Islet of Langerhans (tissue), 1 donor: ENCODE measurements around the gene JPT1.
"Not testable (repeated sequence)": the region's sequence is repeated elsewhere in the genome, so short reads cannot be mapped to it uniquely, and the experiment has no call there.

Experiments
- FAIRE-seq: peaks from one replicate; lab custom pipeline; 2011; peaks lifted over from hg19 to GRCh38; lab: Jason Lieb, UNC

JPT1 gene, protein sequence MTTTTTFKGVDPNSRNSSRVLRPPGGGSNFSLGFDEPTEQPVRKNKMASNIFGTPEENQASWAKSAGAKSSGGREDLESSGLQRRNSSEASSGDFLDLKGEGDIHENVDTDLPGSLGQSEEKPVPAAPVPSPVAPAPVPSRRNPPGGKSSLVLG

DNA sequence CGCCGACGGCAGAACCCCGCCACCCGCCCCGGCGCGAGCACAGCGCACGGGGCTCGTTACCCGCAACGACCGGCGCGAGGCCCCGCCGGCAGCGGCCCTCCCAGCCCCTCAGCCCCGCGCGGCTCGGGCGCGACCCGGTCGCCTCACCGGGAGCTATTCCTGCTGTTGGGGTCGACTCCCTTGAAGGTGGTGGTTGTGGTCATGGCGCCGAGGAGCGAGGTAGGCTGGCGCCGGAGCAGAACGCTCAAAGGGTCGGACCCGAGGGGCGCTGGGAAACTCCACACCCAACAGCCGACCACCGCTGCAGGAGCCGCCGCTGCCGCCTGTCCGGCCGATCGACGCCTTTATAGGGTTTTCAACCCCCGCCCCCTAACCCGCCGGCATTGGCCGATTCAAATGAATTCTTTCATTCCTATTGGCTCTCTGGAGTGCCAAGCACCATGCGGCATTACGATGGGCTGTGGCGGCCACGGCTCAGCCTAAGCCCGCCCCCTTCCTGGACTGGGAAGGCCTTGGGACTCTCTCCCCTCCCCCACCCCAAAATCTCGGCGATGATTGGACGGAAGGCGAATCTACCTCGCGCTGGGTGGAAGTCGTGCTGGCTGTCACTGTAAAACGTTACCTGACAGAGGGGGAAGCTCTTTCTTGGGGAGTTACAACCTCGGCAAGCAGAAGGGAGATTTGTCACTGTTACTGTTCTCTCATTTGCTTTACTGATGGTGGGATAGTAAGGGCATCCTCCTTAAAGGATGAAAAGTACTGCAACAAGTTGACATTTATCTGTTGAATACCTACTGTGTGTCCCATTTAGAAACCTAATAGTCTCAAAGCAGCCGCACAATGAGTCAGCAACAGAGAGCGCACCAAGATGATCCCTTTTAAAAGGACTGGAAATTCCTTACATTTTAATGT, at the start of gene JPT1:
TSS of gene JPT1 (minus strand) at position 318 of the 912 bp plus-strand sequence. CDS start at position 203, 115 bp downstream.
- FAIRE-seq: no peak

DNA sequence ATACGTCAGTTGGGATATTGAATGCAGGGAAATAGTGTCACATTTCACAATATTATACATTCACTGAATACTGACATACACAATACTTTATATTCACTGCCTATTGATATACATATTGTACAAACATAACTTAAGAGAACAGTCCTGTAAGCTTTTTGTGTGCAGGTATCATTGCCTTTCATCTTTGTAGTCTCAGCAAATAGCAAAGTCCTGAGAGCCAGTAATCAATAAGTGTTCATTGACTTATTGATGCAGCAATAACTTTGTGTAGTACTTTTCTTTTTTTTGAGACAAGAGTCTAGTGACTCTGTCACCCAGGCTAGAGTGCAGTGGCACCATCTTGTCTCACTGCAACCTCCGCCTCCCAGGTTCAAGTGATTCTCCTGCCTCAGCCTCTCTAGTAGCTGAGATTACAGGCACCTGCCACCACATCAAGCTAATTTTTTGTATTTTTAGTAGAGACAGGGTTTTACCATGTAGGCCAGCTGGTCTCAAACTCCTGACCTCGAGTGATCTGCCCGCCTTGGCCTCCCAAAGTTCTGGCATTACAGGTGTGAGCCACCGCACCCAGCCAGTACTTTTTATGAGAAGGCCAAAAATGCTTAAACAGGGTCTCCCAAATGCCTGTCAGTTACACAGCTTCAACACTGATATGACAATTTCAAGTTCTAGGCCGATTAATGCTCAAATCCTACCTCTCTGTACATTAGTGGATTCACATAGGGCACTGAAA, 45.7 kb upstream of the JPT1 start:
- FAIRE-seq: no peak

DNA sequence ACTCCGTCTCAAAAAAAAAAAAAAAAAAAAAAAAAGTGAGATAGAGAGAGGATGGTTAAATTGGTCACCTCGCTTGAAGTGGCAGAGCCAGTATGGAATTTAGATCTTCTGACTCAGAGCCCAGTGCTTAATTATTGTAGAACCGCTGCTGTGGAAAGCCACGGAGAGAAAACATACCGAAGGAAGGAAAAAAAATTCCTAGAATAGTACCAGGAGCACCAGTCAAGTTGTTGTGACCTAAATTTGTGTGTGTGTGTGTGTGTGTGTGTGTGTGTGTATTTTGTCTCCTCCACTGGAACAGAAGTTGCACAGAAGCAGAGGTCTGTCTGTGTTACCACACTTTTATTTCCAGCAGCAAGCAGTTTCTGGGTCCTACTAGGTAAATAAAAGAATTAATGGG, 40.6 kb upstream of the JPT1 start:
- FAIRE-seq: no peak

DNA sequence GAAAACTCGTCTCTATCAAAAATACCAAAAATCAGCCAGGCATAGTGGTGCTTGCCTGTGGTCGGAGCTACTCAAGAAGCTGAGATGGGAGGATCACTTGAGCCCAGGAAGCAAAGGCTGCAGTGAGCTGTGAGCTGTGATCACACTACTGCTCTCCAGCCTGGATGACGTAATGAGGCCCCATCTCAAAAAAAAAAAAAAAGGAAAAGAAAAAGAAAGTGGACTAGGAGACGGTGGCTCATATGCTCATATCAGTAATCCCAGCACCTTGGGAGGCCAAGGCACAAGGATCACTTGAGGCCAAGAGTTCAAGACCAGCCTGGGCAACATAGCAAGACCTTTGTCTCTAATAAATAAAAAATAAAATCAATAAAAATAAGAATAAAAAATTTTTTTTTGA, 37.3 kb upstream of the JPT1 start:
- no peak for FAIRE-seq

DNA sequence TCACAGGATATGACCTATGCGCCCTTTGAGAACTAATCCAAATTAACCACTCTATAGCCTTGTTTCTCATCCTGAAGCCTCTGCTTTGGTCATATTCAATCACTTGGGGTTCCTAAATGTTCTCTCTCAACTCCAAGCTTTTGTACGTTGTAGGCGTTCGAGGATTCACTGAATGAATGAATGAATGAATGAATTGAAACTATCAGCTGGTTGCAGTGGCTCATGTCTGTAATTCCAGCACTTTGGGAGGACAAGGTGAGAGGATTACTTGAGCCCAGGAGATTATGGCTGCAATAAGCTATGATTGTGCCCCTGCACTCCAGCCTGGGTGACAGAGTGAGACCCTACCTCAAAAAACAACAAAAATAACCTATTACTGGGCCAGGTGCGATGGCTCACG, 34.3 kb upstream of the JPT1 start:
- no peak for FAIRE-seq

DNA sequence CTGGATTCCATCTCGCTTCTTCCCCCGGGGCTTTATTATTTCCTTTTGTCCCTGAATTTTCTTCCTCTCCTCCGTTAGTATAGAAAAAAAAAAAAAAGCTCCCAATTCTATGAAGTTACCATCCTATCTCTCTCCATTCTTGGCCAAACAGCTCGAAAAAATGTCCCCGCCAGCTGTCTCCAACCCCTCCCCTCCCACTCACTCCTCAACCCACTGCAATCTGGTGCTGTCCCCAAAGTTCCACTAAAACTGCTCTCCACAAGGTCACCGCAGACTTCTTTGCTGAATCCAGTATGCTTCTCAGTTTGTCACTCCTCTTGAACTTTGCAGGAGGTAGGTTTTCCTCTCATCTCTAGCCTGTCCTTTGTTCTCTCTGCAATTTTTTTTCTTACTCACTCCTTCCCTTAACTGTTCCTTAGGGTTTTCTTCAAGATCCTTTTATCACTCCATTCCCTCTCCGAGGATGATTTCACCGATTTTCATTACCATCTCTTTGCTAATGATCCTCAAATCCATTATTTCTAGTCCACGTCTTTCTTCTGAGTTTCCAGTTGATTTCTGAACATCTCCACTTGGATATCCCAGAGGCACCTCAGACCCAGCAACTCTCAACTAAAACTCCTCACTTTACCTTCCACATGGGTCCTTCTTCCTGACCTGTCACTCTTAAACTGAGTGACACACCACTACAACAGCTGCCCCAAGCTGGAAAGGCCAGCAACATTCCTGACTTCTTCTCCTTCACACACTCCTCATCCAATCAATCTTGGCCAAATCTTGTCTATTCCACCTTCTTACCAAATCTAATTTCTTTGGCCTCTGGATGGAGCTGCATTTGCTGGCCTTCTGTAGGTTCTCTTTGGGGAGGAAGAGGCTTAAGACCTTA, 29.9 kb upstream of the JPT1 start:
- FAIRE-seq: no peak

DNA sequence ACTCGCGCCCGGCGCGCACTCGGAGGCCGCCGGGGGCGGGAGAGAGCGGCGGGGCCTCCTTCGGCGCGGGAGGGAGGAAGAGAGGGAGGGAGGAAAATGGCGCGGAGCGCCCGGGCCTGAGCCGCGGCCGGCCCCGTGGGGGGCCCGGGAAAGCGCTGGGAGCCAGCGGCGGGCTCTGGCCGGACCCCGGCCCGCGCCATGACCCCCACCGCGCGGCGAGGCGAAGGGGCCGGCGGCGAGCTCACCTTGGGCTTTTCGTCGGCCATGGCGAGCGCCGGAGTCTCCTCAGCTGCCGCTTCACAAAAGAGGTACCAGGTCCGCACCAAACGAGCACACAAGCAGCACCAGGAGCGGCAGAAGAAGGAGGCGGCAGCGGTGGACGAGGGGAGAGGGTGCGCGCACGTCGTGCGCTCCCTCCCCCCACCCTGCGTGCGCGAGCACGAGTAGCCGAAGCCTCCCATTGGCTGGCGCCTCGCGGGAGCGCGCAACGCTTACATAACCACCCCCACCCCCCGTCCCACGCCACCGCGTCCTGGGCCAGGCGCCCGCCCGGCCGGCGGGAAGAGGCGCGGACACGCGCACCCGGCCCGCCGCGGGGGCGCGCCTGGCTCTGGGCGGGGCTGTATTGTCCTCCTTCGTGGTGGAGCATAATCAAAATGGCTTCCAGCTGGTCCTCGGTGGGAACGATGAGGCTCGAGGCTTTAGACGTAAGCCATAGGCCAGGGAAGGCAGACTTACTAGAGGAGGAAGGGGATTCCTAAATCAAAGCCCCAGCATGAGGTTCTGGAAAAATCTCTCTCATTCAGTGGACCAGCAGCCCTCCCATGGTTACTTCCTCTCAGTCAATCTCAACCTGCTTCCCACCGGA, 28.5 kb upstream of the JPT1 start, which contains the start of gene SUMO2:
TSS of gene SUMO2 (minus strand) at position 391 of the 868 bp plus-strand sequence. CDS start at position 266, 125 bp downstream.
- no peak for FAIRE-seq

DNA sequence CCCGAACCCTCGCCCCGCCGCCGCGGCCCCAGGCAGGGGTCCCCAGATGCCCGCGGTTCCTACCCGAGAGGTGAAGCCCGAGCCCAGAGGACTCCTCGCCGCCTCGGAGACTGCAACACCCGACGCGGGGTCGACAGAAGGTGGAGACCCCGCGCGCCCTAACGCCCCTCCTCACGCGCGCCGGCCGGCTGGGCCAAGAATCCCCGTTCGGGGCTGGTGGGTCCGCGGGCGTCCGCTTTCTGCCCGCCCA, 27.9 kb upstream of the JPT1 start:
- FAIRE-seq: no peak

DNA sequence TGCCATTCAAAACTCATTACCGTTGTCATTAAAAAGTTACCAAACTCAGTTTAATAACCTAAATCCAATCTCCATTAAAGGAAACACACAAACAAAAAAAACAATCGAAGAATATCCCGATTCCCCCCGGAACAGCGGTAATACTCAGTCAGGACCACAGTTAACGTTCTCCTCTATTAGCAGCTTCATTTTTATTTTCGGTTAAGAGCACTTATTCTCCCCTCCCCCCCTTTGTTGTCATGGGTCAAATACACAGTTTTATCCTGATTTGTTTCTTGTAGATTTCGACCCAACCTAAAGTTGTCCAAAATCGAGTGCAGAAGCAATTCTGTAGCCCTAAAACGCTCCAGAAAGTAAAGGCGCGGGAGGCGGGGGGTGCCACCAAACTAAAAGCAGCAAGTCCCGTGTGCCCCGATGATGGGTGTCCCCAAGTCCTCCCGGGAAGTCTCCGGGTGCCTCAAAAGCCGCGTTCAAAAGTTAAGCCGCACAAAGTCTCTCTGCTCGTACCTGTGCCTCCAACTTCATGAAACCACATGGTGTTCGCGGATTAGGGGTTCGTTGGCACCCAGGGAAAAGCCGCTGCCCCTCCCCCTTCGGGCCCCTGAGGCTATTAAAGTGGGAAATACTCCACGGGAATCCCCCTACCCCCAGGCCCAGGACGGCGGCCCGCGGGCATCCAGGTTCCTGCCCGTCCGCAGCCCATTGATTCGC, 27.5 kb upstream of the JPT1 start:
- no peak for FAIRE-seq

DNA sequence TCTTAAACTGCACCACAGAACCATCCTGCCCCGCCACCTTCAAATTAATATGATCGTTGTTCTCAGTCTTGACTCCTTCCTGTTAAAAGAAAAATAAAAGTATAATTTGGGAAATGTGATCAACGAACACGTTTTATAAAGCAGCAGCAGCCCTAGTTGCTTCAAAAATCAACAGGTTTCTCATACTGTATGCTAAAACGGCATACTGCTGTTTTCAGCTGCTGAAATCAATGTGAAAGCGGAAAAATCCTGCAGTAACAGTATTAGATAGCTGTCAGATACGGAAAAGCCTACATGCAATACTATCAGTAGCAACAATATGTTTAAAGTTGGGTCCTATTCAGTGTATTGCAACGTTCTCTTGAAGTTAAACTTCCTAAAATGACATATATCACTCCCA, 26.8 kb upstream of the JPT1 start:
- no peak for FAIRE-seq

DNA sequence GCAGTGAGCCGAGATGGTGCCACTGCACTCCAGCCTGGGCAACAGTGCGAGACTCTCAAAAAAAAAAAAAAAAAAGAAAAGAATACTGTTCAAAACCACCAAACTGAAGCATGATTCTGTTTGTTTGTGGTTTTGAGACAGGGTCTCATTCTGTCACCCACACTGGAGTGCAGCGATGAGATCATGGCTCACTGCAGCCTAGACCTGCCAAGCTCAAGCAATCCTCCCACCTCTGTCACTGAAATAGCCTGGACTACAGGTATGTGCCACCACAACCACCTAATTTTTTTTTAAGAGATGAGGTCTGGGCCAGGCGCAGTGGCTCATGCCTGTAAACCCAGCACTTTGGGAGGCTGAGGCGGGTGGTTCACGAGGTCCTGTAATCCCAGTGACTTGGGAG, 24.1 kb upstream of the JPT1 start:
- FAIRE-seq: no peak

DNA sequence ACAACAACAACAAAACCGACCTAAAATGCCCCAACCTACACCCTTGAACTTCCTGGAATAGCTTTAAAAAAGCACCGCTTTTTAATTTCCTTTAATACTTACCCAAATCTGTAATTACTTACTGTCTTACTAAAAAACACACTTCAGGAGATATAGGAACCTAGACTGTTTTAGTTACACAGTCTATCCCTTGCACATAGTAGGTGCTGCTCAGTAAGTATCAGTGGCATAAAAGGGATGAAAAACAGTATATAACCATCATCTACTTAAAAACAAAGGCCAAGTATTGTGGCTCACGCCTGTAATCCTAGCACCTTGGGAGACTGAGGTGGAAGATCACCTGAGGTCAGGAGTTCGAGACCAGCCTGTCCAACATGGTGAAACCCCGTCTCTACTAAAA, 22.3 kb upstream of the JPT1 start:
- no peak for FAIRE-seq

DNA sequence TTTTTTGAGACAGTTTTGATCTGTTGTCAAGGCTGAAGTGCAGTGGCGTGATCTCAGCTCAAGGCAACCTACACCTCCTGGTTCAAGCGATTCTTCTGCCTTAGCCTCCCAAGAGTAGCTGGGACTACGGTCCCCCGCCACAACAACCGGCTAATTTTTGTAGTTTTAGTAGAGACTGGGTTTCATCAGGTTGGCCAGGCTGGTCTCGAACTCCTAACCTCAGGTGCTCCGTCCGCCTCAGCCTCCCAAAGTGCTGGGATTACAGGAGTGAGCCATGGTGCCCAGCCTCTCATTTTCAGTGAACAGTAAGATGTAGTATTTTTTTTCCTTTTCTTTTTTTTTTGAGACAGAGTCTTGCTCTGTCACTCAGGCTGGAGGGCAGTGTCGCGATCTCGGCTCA, 20.7 kb upstream of the JPT1 start:
- FAIRE-seq: no peak

DNA sequence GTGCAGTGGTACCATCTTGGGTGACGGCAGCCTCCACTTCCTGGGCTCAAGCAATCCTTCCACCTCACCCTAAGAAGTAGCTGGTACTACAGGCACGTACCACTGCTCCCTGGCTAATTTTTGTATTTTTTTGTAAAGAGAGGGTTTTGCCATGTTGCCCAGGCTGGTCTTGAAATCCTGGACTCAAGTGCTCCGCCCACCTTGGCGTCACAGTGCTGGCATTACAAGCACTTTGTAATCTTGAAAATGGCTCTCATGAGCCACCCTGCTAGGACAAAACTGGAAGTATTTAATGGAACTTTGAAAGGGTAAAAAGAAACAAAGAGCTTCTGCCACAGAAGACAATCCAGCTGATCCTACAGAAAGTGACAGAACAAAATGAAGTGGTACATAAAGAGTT, 19.2 kb upstream of the JPT1 start:
- no peak for FAIRE-seq

DNA sequence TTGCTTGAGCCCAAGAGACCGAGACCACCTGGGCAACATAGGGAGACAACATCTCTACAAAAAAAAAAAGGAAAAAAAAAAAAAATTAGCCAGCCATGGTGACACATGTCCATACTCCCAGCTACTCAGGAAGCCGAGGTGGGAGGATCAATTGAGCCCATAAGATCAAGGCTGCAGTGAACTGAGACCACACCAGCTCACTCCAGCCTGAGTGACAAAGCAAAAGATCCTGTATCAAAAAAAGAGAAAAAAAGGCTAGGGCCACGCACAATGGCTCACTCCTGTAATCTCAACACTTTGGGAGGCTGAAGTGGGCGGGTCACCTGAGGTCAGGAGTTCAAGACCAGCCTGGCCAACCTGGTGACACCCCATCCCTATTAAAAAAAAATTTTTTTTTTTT, 14.7 kb upstream of the JPT1 start:
- no peak for FAIRE-seq

DNA sequence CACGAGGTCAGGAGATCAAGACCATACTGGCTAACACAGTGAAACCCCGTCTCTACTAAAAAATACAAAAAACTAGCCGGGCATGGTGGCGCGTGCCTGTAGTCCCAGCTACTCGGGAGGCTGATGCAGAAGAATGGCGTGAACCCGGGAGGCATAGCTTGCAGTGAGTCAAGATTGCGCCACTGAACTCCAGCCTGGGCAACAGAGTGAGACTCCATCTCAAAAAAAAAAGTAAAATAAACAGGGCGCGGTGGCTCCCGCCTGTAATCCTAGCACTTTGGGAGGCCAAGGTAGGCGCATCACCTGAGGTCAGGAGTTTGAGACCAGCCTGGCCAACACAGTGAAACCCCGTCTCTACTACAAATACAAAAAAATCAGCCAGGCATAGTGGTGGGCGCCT, 10.3 kb upstream of the JPT1 start:
- FAIRE-seq: not testable (repeated sequence)

DNA sequence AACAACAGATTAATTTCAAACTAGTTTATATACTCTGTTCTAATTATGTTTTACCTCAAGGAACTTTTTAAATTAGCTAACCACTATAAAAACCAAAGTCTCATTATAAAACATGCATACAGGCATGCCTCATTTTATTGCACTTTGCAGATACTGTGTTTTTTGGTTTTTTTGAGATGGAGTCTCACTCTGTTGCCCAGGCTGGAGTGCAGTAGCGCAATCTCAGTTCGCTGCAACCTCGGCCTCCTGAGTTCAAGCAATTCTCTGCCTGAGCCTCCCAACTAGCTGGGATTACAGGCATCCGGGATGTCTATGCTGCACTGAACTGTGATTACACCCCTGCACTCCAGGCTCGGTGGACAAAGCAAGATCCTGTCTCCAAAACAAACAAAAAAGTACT, 8.8 kb upstream of the JPT1 start:
- no peak for FAIRE-seq

DNA sequence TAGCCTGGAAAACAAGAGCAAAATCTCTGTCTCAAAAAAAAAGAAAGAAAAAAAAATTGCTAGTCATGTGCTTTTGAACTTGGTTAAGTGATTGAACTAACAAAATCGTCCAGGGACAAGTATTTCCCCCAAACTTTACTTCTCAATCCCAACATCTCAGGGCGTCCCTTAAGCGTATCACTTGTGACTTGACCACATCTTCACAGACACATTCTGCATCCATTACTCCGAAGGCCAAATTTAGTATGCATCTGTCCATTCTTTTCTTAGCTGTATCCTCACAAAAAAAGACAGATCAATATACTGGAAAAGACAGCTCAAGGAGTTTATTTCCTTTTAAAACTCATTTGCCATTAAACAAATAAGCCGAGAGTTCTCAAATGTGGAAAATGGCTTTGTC, 5.9 kb upstream of the JPT1 start:
- no peak for FAIRE-seq

DNA sequence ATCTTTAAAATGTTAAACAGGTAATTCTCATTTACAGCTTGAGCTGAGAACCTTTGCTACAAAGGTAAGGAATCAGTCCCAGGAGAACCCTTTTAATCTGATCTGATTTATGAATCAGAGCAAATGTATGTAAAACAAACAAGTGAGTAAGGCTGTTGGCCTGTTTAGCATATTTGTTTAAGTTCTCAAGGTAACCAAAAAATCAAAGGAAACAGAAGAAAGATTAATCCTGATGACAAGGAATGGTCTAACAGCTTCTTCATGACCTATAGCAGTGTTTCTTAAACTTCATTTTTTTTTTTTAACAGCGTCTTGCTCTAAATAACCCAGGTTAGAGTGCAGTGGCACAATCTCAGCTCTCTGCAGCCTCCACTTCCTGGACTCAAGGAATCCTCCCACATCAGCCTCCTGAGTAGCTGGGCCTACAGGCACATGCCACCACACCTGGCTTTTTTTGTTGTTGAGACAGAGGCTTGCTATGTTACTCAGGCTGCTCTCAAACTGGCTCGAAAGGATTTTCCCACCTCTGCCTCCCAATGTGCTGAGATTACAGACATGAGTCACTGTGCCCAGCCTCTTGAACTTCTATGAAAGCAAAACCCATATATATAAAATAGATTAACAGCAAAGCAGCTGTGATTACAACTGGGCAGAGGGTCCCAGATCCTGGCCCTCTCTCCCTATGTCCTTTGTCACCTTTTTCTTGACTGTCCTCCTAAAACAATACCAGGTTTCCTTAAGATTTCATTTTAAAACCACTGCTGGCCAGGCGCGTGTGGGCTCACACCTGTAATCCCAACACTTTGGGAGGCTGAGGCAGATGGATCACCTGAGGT, 5.1 kb upstream of the JPT1 start:
- no peak for FAIRE-seq

DNA sequence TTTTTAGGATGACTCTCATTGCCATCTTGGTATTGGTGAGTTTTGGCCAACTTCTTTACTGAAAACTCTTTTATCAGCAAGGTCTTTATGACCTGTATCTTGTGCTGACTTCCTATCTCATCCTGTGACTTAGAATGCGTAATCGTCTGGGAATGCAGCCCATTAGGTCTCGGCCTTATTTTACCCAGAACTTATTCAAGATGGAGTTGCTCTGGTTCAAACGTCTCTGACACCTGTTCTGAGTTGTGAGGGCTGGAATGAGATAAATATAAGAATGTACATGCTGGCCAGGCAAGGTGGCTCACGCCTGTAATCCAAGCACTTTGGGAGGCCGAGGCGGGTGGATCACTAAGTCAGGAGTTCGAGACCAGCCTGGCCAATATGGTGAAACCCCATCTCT, 4.2 kb upstream of the JPT1 start:
- FAIRE-seq: not testable (repeated sequence)
